ENCODE measurements around the gene CPNE4.
A peak's percentile ranks its signal among the peaks of the same experiment; 100 is the strongest.

CPNE4 gene

GRCh38 chr3:131702146-131702545 lies 332.7 kb downstream of the CPNE4 start:
- no peak for DNase-seq (ENCODE audit: low read depth, low spot score)

GRCh38 chr3:131701153-131701770 lies 333.6 kb downstream of the CPNE4 start:
- DNase-seq (ENCODE audit: low read depth, low spot score): no peak

GRCh38 chr3:131699001-131699400 lies 335.8 kb downstream of the CPNE4 start:
- DNase-seq (ENCODE audit: low read depth, low spot score): no peak

GRCh38 chr3:131694376-131694775 lies 340.4 kb downstream of the CPNE4 start:
- DNase-seq (ENCODE audit: low read depth, low spot score): no peak

GRCh38 chr3:131692356-131692755 lies 342.5 kb downstream of the CPNE4 start:
- DNase-seq (ENCODE audit: low read depth, low spot score): no peak

- no peak for DNase-seq (ENCODE audit: low read depth, low spot score)
Observed at GRCh38 chr3:131690800-131691199, 344.0 kb downstream of the CPNE4 start.

GRCh38 chr3:131688370-131688769 lies 346.4 kb downstream of the CPNE4 start:
- no peak for DNase-seq (ENCODE audit: low read depth, low spot score)

GRCh38 chr3:131669600-131669999 lies 365.2 kb downstream of the CPNE4 start:
- DNase-seq (ENCODE audit: low read depth, low spot score): no peak

GRCh38 chr3:131658771-131659170 lies 376.0 kb downstream of the CPNE4 start:
- no peak for DNase-seq (ENCODE audit: low read depth, low spot score)

- no peak for DNase-seq (ENCODE audit: low read depth, low spot score)
Observed at GRCh38 chr3:131658115-131658514, 376.7 kb downstream of the CPNE4 start.

- no peak for DNase-seq (ENCODE audit: low read depth, low spot score)
Observed at GRCh38 chr3:131655070-131655690, 379.6 kb downstream of the CPNE4 start.

- no peak for DNase-seq (ENCODE audit: low read depth, low spot score)
Observed at GRCh38 chr3:131645638-131646037, 389.2 kb downstream of the CPNE4 start.

- DNase-seq (ENCODE audit: low read depth, low spot score): no peak
Observed at GRCh38 chr3:131636266-131636775, 398.5 kb downstream of the CPNE4 start.

- DNase-seq (ENCODE audit: low read depth, low spot score): no peak
Observed at GRCh38 chr3:131630807-131631206, 404.0 kb downstream of the CPNE4 start.

GRCh38 chr3:131630097-131630496 lies 404.7 kb downstream of the CPNE4 start:
- DNase-seq (ENCODE audit: low read depth, low spot score): no peak

GRCh38 chr3:131623431-131623830 lies 411.4 kb downstream of the CPNE4 start:
- no peak for DNase-seq (ENCODE audit: low read depth, low spot score)

GRCh38 chr3:131622726-131623125 lies 412.1 kb downstream of the CPNE4 start:
- DNase-seq (ENCODE audit: low read depth, low spot score): no peak

GRCh38 chr3:131620977-131621376 lies 413.8 kb downstream of the CPNE4 start:
- DNase-seq (ENCODE audit: low read depth, low spot score): no peak

GRCh38 chr3:131619821-131620220 lies 415.0 kb downstream of the CPNE4 start:
- DNase-seq (ENCODE audit: low read depth, low spot score): peak; percentile 10

- DNase-seq (ENCODE audit: low read depth, low spot score): no peak
Observed at GRCh38 chr3:131616719-131617118, 418.1 kb downstream of the CPNE4 start.

- DNase-seq (ENCODE audit: low read depth, low spot score): no peak
Observed at GRCh38 chr3:131612745-131613144, 422.1 kb downstream of the CPNE4 start.

GRCh38 chr3:131610174-131610573 lies 424.6 kb downstream of the CPNE4 start:
- DNase-seq (ENCODE audit: low read depth, low spot score): no peak

GRCh38 chr3:131608741-131609140 lies 426.1 kb downstream of the CPNE4 start:
- DNase-seq (ENCODE audit: low read depth, low spot score): no peak
